Tongue (tissue), 2 donors: ENCODE results near the gene CAPZB. TPM values are rescaled to one million over a fixed set of nuclear protein-coding genes. Genes with fewer than 3 reads are reported as not detected.
"Not testable (repeated sequence)": the region's sequence is repeated elsewhere in the genome, so short reads cannot be mapped to it uniquely, and the experiment has no call there.

Experiments used
- DNase-seq: peaks from one replicate; pipeline ENCODE4 v3.0.0-alpha.2; 2015
- total RNA-seq: library from RNA; depleted of rRNA; stranded (reverse); fragments of >200 nt; gene quantifications from one replicate; pipeline ENCODE4 v1.2.3, GENCODE V29; 2014

The CAPZB gene
- total RNA-seq = 140 TPM

DNA sequence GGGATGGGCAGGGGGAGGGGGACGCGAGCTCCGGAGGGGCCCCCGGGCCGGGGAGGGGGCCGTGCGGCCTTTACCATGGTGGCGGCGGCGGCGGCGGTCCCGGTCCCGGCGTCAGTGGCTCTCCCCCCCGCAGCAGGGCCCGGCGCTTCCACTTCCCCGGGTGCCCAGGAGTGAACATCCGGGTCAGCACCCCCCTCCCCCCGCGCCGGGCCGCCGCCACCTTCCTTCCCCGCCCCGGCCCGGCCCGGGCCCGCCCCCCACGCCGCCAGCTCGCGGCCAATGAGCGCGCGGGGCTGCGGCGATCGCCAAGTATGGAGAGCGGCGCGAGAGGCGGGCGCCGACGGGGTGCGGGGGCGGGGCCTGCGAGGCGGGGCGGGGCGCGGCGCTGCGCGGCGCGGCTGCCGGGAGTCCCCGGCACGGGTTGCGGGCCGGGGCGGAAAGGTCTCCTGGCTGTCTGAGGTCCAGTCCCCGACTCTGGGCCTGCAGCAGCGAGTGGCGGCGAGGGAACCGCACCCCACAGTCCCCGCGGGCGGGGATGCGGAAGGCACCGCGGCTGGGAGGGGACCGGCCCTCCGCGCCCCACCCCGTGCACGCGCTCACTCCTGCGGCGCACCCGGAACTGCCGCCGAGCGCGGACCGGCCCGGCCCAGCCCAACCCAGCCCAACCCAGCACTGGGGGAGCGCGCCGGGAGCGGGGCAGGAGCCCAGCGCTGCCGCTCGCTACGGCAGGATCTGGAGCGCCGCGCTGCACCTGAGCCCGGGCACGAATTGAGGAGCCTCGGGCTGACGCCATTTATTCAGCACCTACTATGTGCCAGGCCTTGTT lies at the start of gene CAPZB:
Gene CAPZB, minus strand, starts transcription at position 178 of the 826 bp plus-strand sequence. Its CDS starts 101 bp downstream, at position 77.
- peak; percentile 96 for DNase-seq

DNA sequence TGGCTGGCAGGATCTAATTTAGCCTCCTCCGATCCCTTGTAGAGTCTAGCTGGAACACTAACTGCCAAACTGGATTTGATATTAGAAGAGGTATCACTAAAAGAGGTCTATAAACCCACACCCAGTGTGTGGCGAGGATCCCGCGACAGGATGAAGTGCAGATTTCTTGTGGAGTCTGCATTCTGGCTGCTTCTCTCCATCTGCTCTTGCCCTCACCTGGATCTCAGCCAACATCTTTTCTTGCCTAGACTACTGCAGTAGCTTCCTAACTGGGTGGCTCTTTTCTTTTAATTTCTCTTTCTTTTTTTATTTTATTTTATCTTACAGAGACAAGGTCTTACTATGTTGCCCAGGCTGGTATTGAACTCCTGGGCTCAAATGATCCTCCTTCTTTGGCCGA lies 48.9 kb upstream of the CAPZB start:
- DNase-seq = no peak

DNA sequence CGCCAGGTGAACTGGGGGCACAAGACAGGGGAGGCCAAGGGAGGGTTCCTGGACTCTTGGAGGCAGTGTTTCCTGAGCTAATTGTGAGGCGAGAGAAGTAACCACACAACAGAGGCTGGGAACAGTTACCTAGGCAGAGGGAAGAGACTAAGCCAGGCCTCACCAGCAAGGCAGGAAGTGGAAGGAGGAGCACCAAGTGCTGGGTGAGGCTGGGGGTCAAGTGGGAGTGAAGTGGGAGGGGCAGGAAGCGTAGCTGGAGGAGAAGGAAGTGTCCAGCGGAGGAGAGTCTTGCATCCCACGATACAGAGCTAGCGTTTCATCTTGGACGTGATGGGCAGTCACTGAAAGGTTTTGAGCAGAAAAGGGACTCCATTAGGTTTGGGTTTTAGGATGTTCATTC lies 48.3 kb upstream of the CAPZB start:
- no peak for DNase-seq

DNA sequence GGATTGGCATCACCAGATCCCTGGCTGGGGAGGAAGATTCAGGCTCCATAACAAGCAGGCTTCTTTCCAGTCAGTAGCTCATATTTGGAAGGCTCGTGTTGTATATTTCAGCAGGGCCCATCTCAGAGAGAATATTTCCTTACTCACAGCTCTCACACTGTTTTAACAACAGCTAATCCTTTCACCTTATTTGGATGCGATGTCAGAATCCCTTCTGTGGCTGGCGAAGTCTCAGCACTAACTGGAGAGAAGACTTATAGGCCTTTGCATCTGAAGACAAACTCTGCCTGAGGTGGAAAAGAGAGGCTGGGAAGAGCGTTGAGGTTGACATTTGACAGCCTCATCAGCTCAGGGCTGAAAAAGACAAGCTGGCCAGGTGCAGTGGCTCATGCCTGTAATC lies 47.2 kb upstream of the CAPZB start:
- DNase-seq = peak; percentile 10

DNA sequence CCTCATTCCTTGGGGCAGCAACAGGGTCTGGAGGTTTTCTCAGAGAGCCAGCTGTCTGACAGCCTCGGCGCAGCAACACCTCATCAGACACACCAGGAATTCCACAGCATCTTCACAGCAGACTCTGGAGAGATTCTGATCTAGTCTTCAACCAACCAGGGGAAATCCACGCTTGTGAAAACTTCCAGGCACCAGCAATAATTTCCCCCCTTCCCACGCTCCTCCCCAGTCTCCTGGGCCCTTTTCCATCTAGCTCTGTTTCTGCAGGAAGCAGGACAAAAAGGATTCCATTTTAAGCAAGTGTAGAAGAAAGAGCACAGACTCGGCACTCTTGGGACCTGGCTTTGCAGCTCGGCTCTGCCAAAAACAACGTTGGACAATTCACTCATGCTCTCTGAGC lies 44.3 kb upstream of the CAPZB start:
- peak; percentile 40 for DNase-seq

DNA sequence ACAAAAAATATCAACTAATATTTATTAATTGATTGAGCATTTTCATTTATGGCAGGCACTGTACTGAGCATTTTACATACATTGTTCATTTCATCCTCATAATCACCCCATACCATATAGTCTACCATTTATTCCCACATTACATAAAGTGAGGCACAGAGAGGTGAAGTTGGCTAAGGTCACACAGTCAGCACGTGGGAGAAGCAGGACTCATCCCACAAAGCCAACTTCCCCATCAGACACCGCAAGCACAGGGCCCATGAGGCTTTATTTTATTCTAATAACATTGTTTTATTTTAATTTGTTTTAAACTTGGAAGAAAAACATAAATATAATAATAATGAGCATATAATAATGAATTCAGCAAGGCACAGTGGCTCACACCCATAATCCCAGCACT lies 43.1 kb upstream of the CAPZB start:
- DNase-seq = no peak

DNA sequence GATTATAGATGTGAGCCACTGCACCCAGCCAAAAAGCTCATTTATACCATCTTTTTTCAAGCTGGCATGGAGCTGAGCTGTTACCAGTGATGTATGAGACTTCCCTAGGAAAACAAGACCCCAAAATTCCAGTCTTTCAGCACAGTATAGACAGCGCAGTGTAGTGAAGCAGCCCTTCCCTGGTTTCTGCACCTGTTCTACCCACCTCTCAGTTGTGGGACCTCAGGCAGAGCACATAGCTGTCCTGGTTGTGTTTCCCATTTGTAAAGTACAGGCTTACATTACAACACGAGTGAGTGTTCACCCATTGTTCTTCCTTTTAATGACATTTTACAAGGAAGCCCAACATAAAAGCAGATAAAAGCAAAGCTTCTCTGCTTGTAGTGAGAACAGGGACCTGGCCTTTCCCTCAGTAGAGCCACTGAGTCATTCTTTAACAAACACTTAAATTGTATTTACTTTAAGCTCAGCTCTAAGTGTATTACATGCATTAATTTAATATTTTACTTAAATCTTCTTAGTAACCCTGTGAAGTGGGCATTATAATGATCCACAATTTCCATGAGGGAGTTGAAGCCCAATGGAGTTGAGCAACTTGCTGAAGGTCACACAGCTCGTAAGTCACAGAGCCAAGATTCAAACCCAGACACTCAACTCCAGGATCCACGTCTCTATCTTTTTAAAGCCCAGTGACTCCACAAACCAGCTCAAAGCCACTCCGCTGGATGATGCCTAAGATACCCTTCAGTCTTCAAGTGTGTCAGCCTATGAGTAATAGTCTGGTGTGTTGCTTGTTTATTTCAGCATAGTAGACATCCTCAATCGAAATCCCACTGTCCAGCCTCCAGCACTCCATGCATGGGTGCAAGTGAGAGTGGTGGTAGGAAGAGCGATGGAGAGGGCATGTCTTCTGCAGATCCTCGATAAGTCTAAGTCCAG lies 40.5 kb upstream of the CAPZB start:
- DNase-seq = no peak

DNA sequence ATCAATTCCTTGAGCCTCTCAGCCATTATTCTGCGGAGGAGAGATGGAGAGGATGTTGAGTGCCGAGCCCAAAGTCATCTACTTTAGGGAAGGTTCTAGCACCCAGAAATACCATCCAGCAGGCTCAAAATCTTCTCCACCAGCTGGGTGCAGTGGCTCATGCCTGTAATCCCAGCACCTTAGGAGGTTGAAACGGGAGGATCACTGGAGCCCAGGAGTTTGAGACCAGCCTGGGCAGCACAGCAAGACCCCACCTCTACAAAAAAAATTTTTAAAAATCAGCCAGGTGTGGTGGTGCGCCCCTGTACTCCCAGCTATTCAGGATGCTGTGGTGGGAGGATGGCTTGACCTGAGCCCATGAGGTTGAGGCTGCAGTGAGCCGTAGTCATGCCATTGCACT lies 39.5 kb upstream of the CAPZB start:
- no peak for DNase-seq

DNA sequence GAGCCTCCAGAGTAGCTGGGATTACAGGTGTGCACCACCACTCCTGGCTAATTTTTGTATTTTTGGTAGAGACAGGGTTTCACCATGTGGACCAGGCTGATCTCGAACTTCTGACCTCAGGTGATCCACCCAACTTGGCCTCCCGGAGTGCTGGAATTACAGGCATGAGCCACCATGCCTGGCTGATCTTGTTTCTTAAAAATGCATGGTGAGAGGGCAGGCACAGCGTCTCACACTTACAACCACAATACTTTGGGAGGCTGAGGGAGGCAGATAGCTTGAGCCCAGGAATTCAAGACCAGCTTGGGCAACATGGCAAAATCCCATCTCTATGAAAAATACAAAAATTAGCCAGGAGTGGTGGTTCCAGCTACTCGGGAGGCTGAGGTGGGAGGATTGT lies 37.2 kb upstream of the CAPZB start:
- not testable (repeated sequence) for DNase-seq

DNA sequence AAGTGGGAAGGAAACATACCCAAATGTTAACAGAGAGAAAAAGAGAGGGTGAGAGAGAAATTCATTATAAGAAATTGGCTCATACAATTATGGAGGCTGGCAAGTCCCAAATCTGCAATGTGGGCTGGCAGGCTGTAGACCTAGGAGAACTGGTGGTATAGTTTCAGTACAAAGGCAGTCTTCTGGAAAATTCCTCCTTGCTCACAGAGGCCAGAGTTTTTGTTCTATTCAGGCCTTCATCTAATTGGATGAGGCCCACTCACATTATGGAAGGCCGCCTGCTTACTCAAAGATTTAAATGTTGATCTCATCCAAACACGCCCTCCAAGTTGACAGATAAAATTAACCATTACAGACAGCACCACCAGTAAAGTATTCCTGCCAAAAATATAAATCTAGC lies 36.1 kb upstream of the CAPZB start:
- DNase-seq = no peak

DNA sequence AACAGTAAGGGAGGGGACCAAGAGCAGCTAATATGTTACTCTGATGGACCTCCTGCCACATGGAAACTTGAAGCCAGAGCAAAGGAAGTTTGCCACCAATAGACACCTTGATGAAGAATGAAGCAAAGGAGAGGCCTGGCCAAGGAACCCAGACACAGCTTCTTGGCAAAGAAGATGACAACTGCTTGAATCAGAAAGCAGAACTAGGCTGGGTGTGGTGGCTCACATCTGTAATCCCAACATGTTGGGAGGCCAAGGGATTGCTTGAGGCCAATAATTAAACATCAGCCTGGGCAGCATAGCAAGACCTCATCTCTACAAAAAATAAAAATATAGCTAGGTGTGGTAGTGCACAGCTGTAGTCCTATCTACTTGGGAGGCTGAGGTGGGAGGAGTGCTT lies 31.7 kb upstream of the CAPZB start:
- DNase-seq = no peak

DNA sequence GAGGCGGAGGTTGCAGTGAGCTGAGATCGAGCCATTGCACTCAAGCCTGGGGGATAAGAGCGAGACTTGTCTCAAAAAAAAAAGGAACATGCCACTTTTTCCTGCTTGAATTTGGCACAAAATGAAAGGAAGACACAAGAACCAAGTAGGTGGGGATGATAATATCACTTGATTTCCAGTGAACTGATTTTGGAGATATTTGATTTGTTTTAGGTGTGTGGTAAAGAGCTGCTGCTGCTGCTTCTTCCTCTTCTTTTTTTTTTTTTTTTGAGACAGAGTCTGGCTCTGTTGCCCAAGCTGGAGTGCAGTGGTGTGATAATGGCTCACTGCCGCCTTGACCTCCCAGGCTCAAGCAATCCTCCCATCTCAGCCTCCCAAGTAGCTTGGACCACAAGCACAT lies 29.9 kb upstream of the CAPZB start:
- DNase-seq = no peak

DNA sequence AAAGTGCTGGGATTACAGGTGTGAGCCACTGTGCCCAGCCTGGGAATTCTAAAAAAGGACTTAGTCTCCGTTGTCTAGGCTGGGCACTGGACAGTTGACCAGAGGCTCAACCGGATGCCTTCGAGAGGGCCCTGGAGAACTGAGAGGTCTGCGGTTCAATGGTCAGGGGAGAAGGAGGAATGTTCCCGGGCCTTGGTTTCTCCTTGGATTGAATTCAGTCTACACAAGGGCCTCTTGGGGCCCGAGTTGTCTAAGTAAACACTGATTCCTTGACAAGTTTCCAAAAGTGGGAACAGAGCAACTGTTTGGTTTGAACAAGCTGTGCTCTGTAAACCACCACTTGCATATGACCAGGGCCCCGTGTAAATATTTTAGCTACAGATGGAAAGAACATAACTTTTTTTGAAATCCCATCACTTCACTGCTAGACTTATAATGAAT lies 29.1 kb upstream of the CAPZB start:
- DNase-seq = peak; percentile 41

DNA sequence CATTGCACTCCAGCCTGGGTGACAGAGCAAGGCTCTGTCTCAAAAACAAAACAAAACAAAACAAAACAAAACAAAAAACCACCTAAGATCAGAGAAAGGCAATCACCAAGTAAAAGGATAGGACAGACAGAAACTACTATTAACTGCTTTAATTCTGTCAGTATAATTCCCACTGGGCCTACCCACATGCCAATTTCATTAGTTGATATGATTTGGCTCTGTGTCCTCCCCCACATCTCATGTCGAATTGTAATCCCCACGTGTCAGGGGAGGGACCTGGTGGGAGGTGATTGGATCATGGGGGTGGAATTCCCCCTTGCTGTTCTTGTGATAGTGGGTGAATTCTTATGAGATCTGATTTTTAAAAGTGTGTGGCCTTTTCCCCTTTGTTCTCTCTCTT lies 27.2 kb upstream of the CAPZB start:
- DNase-seq = no peak

DNA sequence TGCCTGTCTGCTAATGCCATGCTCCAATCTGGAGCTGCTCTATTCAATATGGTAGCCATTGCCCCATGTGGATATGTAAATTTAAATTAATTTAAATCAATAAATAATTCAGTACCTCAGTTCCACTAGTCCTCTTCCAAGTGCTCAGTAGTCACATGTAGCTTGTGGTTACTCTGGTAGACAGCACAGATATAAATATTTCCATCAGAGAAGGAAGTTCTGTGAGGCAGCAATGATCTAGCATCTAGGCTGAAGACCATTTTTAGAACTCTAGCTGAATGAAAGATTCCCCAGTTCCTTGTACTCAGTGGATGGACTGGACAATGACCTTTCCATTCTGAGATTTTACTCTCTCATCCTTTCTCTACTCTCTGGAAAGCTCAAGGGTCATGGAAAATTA lies 25.8 kb upstream of the CAPZB start:
- DNase-seq = no peak

DNA sequence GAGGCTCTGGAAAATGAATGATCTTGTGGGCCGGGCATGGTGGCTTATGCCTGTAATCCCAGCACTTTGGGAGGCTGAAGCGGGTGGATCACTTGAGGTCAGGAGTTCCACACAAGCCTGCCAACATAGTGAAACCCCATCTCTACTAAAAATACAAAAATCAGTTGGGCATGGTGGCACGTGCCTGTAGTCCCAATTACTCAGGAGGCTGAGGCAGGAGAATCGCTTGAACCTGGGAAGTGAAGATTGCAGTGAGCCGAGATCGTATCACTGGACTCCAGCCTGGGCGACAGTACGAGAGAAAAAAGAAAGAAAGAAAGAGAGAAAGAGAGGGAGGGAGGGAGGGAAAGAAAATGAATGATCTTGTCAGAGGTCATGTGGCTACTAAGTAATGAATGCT lies 24.3 kb upstream of the CAPZB start:
- not testable (repeated sequence) for DNase-seq

DNA sequence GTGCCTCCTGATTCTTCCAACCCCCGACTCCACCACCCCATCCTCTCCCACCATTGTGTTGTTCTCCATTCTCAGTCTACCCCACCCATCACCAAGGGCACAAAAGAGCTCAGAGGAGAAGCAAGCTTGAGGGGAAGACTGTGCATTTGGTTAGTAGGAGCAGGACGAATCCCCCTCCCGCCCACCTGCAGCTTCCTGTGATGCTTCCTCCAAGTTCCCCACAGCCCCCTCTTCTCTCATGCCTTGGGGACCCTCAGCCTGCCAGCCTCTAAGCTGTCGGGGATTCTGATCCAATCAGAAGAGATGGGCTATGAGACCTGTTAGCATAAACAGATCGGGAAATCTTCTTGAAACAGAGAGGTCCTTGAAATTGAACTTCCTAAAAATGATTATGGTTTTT lies 22.2 kb upstream of the CAPZB start:
- no peak for DNase-seq

DNA sequence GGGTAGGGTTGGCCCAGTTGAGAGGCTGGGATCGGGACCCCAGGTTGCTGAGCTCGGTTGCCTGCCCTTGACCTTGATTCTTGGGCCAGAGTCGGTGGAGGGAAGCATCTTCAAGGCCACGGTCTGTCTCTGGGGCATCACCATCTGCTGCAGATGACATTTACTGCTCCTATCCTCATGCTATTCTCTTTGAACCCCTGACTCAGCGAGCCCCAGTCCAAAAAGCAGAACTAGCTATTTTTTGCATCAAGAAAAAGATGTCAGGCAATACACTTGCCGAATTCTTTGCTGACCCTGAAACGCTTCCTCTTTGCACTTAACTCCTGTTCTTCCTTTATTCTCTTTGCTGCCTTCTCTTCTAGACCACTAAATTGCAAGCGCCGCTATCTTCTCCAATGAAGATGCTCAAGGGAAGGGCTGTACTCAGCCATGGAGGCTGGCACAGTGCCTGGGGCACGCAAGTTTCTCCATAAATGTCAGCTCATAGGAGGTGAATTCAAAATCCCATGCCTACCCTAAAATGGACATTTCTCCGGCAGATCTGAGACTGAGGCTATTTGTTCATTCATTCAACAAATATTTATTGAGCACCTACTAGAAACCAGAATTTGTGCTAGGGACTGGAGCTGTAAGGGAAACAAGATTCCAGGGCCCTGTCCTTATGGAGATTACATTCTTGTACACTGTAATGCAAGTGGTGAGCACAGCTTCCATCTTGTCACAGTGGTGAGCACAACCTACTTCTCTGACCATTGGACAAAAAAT lies 20.5 kb upstream of the CAPZB start:
- peak; percentile 48 for DNase-seq

DNA sequence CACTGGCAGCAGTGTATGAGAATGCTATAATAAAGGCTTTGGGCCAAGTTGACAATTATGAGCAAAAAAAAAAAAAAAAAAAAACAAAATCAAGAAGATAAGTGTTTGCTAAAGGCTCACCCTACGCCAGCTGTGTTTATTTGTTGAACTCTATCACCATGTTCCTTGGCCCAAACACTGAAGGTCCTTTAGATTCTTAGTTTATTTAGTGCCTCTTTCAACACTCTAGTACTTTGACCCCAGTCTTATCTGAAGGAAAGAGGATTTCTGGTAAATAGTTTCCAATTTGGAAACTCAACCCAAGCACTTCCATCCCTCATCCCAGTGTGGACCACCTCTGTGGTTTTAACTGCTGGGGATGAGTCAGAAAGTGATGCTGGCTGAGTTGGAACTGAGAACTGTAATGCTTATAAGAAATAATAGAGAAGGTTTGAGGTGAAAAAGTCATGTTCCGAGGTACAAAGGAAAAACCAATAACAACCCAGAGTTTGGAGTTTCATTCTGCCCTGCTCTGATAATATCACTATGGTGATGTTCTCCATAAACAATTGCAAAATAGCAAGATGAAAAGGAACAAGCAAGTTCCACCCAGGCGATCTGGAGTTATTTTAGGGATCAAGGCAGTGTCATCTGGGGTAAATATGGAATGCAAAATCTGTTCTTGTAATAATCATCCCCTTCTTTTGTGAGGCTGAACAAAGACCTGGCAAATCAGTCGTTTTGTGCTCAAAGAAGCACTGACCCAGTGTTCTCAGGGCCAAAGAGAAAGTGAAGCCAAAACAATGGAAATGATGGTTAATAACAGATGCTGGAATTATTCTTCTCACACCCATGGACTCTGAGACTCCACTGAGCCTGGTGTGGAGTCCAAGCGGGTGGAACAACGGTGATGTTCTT lies 19.7 kb upstream of the CAPZB start:
- peak; percentile 63 for DNase-seq

DNA sequence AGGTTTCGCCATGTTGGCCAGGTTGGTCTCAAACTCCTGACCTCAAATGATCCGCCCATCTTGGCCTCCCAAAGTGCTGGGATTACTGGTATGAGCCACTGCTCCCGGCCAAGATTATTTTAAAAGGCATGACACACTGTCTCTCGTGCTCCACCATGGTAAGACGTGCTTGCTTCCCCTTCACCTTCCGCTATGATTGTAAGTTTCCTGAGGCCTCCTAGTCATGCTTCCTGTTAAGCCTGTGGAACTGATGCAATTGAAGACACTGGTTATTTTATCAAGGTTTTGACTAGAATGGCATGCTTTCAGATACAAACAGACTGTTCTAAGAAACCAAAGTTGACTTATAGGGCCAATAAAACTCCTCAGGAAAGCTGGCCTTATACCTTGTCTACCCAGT lies 16.9 kb upstream of the CAPZB start:
- not testable (repeated sequence) for DNase-seq

DNA sequence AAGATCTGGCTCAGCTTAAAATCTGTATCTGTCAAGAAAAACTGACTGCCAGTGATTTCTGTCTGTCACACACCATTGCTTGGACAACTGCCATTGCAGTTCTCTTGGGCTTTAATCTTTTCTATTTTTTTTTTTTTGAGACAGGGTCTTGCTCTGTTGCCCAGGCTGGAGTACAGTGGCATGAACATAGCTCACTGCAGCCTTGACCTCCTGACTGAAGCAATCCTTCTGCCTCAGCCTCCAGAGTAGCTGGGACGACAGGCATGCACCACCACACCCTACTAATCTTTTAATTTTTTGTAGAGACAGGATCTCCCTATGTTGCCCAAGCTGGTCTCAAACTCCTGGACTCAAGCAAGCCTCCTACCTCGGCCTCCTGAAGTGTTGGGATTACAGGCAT lies 14.5 kb upstream of the CAPZB start:
- DNase-seq = not testable (repeated sequence)
